Natural killer cell (primary cell): ENCODE data around the gene CCDC157. TPM values are rescaled to one million over a fixed set of nuclear protein-coding genes. Genes with fewer than 3 reads are reported as not detected.

Experiments used
- ATAC-seq, 3 donors: fragments of 150-1000 bp in 2 of 3; fragments of 200-7000 bp in 1 of 3; cut with Tn5 transposase; 1 replicate in 1 of 3; 2 replicates in 2 of 3; pipeline ENCODE4 v1.10.0; 2021; ENCODE audit warnings: mild to moderate bottlenecking in 2 of 3, moderate library complexity in 2 of 3
- DNase-seq, 2 donors: peaks; one replicate each; pipeline versions ENCODE4 v3.0.0 to v3.0.0-alpha.2; 2013 to 2021; ENCODE audit warnings: mixed read lengths in 1 of 2
- H3K27ac ChIP-seq: one replicate; pipeline ENCODE4 v1.5.1; 2013; ENCODE audit warnings: mild to moderate bottlenecking, low read length
- H3K27me3 ChIP-seq: one replicate; pipeline ENCODE4 v1.6.1; 2013; ENCODE audit warnings: low read length; ENCODE audit not compliant: control insufficient read depth, insufficient read depth
- H3K36me3 ChIP-seq: one replicate; pipeline ENCODE4 v1.6.1; 2013; ENCODE audit warnings: low read length; ENCODE audit not compliant: control insufficient read depth, insufficient read depth
- H3K4me1 ChIP-seq: one replicate; pipeline ENCODE4 v1.6.1; 2013; ENCODE audit warnings: low read length; ENCODE audit not compliant: control insufficient read depth, insufficient read depth
- H3K4me3 ChIP-seq: one replicate; pipeline ENCODE4 v1.5.1; 2013; ENCODE audit warnings: low read length
- H3K9me3 ChIP-seq: one replicate; pipeline ENCODE4 v1.6.1; 2013; ENCODE audit warnings: low read length; ENCODE audit not compliant: control insufficient read depth, insufficient read depth
- H3K27ac Mint-ChIP-seq, 2 donors: one replicate each; pipeline ENCODE4 v1.8.0; 2022; ENCODE audit warnings: mild to moderate bottlenecking in 2 of 2, mixed read lengths in 2 of 2, moderate library complexity in 1 of 2
- H3K27me3 Mint-ChIP-seq, 2 donors: one replicate each; pipeline ENCODE4 v1.8.0; 2022; ENCODE audit warnings: low read depth in 2 of 2, mixed read lengths in 2 of 2
- H3K36me3 Mint-ChIP-seq: one replicate; pipeline ENCODE4 v1.8.0; 2022; ENCODE audit warnings: mixed read lengths
- H3K4me1 Mint-ChIP-seq, 2 donors: one replicate each; pipeline ENCODE4 v1.8.0; 2022; ENCODE audit warnings: mixed read lengths in 2 of 2
- H3K4me3 Mint-ChIP-seq: one replicate; pipeline ENCODE4 v1.8.0; 2022; ENCODE audit warnings: mild to moderate bottlenecking, moderate library complexity, mixed read lengths
- H3K9me3 Mint-ChIP-seq, 2 donors: one replicate each; pipeline ENCODE4 v1.8.0; 2022; ENCODE audit warnings: mixed read lengths in 2 of 2
- WGBS: methylation state at CpG from one replicate; pipeline ENCODE4 v1.1.7; 2013; ENCODE audit warnings: missing lambda C conversion rate; ENCODE audit not compliant: insufficient coverage; 5-methylcytosine and 5-hydroxymethylcytosine counted together
- intact Hi-C: fragments of 100-400 bp; cut with micrococcal nuclease; formaldehyde crosslinking; loops from one replicate; pipeline ENCODE4 v1.14.2; 2022
- total RNA-seq, 4 donors: library from RNA; stranded (reverse); fragments of 120-200 nt in 1 of 4; gene quantifications; one replicate each; pipeline versions ENCODE4 v1.2.3 to v1.2.4, GENCODE V29; 2013 to 2022
- TF ChIP-seq, protein P1 (sequence below): fragments of 200-600 bp; IDR thresholded peaks from one replicate; pipeline ENCODE4 v1.8.0; 2022; ENCODE audit warnings: antibody characterized with exemption

CCDC157 gene
- total RNA-seq, 3 donors from 2014 or later (not counting 1 experiment from before 2014, with no cell fraction given): 7.7 to 9.7 (median 8.4) TPM

DNA sequence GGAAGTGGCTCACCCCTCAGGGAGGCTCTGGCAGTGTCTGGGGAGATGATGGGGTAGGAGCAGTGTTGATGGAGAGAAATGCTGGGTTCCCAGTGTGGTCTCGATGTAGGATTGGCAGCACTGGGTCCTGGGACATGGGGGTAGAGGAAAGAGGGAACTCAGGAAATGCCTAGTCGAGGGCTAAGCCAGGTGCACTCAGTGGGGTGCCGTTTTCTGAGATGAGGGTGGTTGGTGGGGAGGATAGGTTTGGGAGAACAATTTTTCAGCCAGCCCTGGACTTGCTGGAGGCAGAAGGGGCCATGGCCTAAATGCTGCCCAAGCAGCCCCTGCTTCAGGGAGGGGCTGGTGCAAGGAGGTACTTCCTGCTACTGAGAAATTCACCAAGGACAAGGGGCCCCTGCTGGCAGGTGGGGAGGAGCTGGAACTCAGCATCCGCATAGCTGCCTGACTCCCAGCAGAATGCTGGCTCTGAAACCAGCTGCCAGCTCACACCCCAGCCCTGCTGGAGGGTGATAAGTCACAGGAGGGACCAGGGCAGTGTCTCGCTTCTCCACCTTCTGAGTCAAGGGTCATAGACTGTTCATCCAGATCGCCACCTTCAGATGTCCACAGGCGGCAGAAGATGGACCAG, 6.0 kb downstream of the CCDC157 start:
- 81% methylated on average over 7 of the region's 7 CpGs for WGBS
- TF ChIP-seq, protein P1, sequence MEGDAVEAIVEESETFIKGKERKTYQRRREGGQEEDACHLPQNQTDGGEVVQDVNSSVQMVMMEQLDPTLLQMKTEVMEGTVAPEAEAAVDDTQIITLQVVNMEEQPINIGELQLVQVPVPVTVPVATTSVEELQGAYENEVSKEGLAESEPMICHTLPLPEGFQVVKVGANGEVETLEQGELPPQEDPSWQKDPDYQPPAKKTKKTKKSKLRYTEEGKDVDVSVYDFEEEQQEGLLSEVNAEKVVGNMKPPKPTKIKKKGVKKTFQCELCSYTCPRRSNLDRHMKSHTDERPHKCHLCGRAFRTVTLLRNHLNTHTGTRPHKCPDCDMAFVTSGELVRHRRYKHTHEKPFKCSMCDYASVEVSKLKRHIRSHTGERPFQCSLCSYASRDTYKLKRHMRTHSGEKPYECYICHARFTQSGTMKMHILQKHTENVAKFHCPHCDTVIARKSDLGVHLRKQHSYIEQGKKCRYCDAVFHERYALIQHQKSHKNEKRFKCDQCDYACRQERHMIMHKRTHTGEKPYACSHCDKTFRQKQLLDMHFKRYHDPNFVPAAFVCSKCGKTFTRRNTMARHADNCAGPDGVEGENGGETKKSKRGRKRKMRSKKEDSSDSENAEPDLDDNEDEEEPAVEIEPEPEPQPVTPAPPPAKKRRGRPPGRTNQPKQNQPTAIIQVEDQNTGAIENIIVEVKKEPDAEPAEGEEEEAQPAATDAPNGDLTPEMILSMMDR: no peak
- Histone ChIP-seq H3K36me3 (no peaks in the 10 kb centered on the region), H3K9me3 (no peaks in the 10 kb centered on the region), H3K4me1 (peaks cover under 1% of the 10 kb centered on the region), H3K27ac (no peak overlapping the region), H3K4me3 (no peak overlapping the region), H3K27me3 (no peaks in the 10 kb centered on the region)
- H3K4me3 Mint-ChIP-seq: no peak overlapping the region
- no peak overlapping the region for H3K27ac Mint-ChIP-seq
- H3K4me1 Mint-ChIP-seq: peaks cover 5% of the 10 kb centered on the region in 2 donors
- peaks cover 0 to 3% of the 10 kb centered on the region in 2 donors for H3K27me3 Mint-ChIP-seq
- ATAC-seq: no peak
- no peaks in the 10 kb centered on the region for H3K9me3 Mint-ChIP-seq
- intact Hi-C loops: no loop called here
- no peaks in the 10 kb centered on the region for H3K36me3 Mint-ChIP-seq
- DNase-seq: no peak

DNA sequence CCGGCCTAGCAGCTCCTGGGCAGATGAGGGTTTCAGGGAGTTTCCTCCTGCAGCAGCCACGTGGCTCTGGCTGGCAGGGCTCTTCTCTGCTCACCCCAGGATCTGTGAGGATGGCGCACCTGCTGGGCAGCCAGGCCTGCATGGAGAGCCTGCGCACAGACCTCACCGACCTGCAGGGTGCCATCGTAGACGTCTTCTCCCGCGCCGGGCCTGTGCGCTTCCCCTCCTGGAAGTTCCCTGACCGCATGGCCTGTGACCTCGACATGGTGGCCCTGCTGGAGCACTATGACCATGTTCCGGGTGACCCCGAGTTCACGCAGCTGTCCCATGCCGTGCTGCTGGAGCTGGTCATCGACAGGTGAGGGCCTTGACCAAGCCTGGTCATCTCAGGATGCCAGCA, 9.1 kb downstream of the CCDC157 start:
- H3K27ac ChIP-seq: no peak overlapping the region
- H3K4me3 Mint-ChIP-seq: no peak overlapping the region
- no peaks in the 10 kb centered on the region for H3K4me1 Mint-ChIP-seq
- ATAC-seq (no peak), DNase-seq (no peak)
- H3K36me3 Mint-ChIP-seq: no peaks in the 10 kb centered on the region
- H3K4me1 ChIP-seq: no peaks in the 10 kb centered on the region
- no peak overlapping the region for H3K27ac Mint-ChIP-seq
- no peaks in the 10 kb centered on the region for H3K36me3 ChIP-seq
- H3K9me3 Mint-ChIP-seq: no peaks in the 10 kb centered on the region
- no peak overlapping the region for H3K4me3 ChIP-seq
- no peaks in the 10 kb centered on the region for H3K27me3 Mint-ChIP-seq
- WGBS: 93% methylated on average over 18 of the region's 18 CpGs
- TF ChIP-seq, protein P1: no peak
- H3K9me3 ChIP-seq: no peaks in the 10 kb centered on the region
- intact Hi-C loops: no loop called here
- H3K27me3 ChIP-seq: no peaks in the 10 kb centered on the region

DNA sequence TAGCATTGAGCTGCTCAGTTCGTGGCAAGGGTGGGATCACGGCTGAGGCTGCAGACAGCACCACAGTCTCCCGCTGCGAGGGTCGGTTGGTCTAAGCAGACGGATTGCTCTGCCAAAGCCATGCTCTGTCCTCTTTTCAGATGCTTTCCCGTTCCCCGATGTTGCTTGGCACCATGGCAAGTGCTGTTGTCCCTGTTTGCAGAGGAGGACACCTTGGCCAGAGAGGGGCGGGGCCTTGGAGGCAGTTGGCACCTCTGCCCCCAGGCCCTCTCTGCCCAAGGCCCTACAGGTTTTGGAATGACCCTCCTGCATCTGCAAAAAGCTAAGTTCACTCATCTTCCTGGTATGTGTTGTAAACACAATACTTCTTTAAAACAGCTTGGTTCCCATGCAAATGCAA, 11.6 kb downstream of the CCDC157 start:
- DNase-seq: no peak
- H3K4me3 Mint-ChIP-seq: no peak overlapping the region
- peaks cover 2% of the 10 kb centered on the region for H3K4me1 ChIP-seq
- no peaks in the 10 kb centered on the region for H3K27me3 Mint-ChIP-seq
- H3K27ac Mint-ChIP-seq: no peak overlapping the region
- no peaks in the 10 kb centered on the region for H3K36me3 ChIP-seq
- 95% methylated on average over 9 of the region's 9 CpGs for WGBS
- no peaks in the 10 kb centered on the region for H3K9me3 Mint-ChIP-seq
- intact Hi-C loops: no loop called here
- H3K27me3 ChIP-seq: no peaks in the 10 kb centered on the region
- no peaks in the 10 kb centered on the region for H3K9me3 ChIP-seq
- no peaks in the 10 kb centered on the region for H3K36me3 Mint-ChIP-seq
- no peak for ATAC-seq
- H3K4me3 ChIP-seq: no peak overlapping the region
- TF ChIP-seq, protein P1: no peak
- H3K27ac ChIP-seq: no peak overlapping the region
- H3K4me1 Mint-ChIP-seq: no peaks in the 10 kb centered on the region

DNA sequence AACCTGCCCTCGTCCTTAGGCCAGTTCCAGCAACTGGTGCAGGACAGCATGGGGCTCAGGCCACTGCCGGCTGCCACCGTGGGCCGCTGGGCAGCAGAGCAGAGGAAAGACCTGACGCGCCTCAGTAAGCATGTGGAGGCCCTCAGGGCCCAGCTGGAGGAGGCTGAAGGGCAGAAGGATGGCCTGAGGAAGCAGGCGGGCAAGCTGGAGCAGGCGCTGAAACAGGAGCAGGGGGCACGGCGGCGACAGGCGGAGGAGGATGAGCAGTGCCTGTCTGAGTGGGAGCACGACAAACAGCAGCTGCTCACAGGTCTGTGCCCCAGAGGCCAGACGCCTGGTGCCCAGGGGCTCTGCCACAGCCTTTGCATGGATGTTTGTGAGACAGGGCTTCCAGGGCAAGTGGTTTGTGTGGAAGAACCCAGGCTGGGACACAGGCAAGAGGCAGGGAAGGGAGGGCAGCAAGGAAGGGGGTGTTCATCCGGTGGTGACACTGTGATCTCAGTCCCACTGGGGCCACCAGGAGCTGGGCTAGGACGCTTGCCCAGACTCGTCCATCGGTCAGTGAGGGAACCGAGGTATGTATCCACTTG, 13.9 kb downstream of the CCDC157 start:
- no peak for DNase-seq
- Mint-ChIP-seq H3K4me1 (no peaks in the 10 kb centered on the region), H3K27me3 (no peaks in the 10 kb centered on the region), H3K27ac (no peak overlapping the region), H3K4me3 (no peak overlapping the region), H3K36me3 (no peaks in the 10 kb centered on the region), H3K9me3 (no peaks in the 10 kb centered on the region)
- no peaks in the 10 kb centered on the region for H3K36me3 ChIP-seq
- no peak overlapping the region for H3K27ac ChIP-seq
- TF ChIP-seq, protein P1: no peak
- WGBS: 91% methylated on average over 19 of the region's 19 CpGs
- H3K9me3 ChIP-seq: no peaks in the 10 kb centered on the region
- ATAC-seq: no peak
- no peak overlapping the region for H3K4me3 ChIP-seq
- H3K27me3 ChIP-seq: no peaks in the 10 kb centered on the region
- intact Hi-C loops: no loop called here
- peaks cover 2% of the 10 kb centered on the region for H3K4me1 ChIP-seq
